HepG2 (cell line): ENCODE data around the gene PCSK6. TPM values are rescaled to one million over a fixed set of nuclear protein-coding genes. Genes with fewer than 3 reads are reported as not detected.

Source experiments
- ATAD3A ChIP-seq: sonication (generic); formaldehyde crosslinking; IDR thresholded peaks from 2 replicates; pipeline ENCODE4 v1.4.0; 2020; ENCODE audit warnings: missing genetic modification reagents
- ISL2 ChIP-seq: sonication (generic); formaldehyde crosslinking; IDR thresholded peaks from 2 replicates; pipeline ENCODE4 v1.5.0; 2020; ENCODE audit warnings: missing genetic modification reagents
- KDM2A ChIP-seq: sonication (generic); formaldehyde crosslinking; IDR thresholded peaks from 2 replicates; pipeline ENCODE4 v1.4.0; 2020; ENCODE audit warnings: low read depth, missing genetic modification reagents, borderline replicate concordance
- KLF12 ChIP-seq: sonication (generic); formaldehyde crosslinking; IDR thresholded peaks from 2 replicates; pipeline ENCODE4 v1.4.0; 2020; ENCODE audit warnings: missing genetic modification reagents, borderline replicate concordance
- LCORL ChIP-seq, 2 experiments: fragments of 450-650 bp in 1 of 2; sonication (generic) in 1 of 2; formaldehyde crosslinking in 1 of 2; IDR thresholded peaks; 2 replicates each; pipeline versions ENCODE4 v1.5.0 to v1.6.1; 2017 to 2020; ENCODE audit warnings: antibody characterized with exemption in 1 of 2, missing genetic modification reagents in 1 of 2
- NR1H2 ChIP-seq: sonication (generic); formaldehyde crosslinking; IDR thresholded peaks from 2 replicates; pipeline ENCODE4 v1.8.1; 2022; ENCODE audit warnings: low read depth, missing genetic modification reagents, borderline replicate concordance
- PAXIP1 ChIP-seq: sonication (generic); formaldehyde crosslinking; conservative IDR thresholded peaks from 2 replicates; pipeline ENCODE4 v1.4.0; 2020; ENCODE audit warnings: mild to moderate bottlenecking, missing genetic modification reagents, moderate library complexity
- RBAK ChIP-seq: sonication (generic); formaldehyde crosslinking; IDR thresholded peaks from 2 replicates; pipeline ENCODE4 v1.5.1; 2020; ENCODE audit warnings: mild to moderate bottlenecking, missing genetic modification reagents
- RXRB ChIP-seq: IDR thresholded peaks from 2 replicates; pipeline ENCODE4 v1.6.1; 2016; ENCODE audit warnings: borderline replicate concordance, missing genetic modification reagents, missing compliant biosample characterization
- TAF1 ChIP-seq: sonication (generic); formaldehyde crosslinking; IDR thresholded peaks from 2 replicates; pipeline ENCODE4 v1.4.0; 2020; ENCODE audit warnings: missing genetic modification reagents
- THRA ChIP-seq: sonication (generic); formaldehyde crosslinking; IDR thresholded peaks from 2 replicates; pipeline ENCODE4 v1.4.0; 2020; ENCODE audit warnings: missing genetic modification reagents, borderline replicate concordance
- TOPORS ChIP-seq: sonication (generic); formaldehyde crosslinking; IDR thresholded peaks from 2 replicates; pipeline ENCODE4 v1.8.0; 2023; ENCODE audit warnings: mild to moderate bottlenecking, missing genetic modification reagents
- TP53 ChIP-seq: sonication (generic); formaldehyde crosslinking; conservative IDR thresholded peaks from 2 replicates; pipeline ENCODE4 v1.4.0; 2020; ENCODE audit warnings: missing genetic modification reagents
- ZBTB42 ChIP-seq: sonication (generic); formaldehyde crosslinking; IDR thresholded peaks from 2 replicates; pipeline ENCODE4 v1.5.0; 2020; ENCODE audit warnings: mild to moderate bottlenecking, missing genetic modification reagents
- ZFP62 ChIP-seq: sonication (generic); formaldehyde crosslinking; IDR thresholded peaks from 2 replicates; pipeline ENCODE4 v1.4.0; 2020; ENCODE audit warnings: missing genetic modification reagents
- ZFX ChIP-seq: sonication (generic); formaldehyde crosslinking; IDR thresholded peaks from 2 replicates; pipeline ENCODE4 v1.4.0; 2020; ENCODE audit warnings: mild to moderate bottlenecking, low read depth, missing genetic modification reagents, moderate library complexity
- ZNF33B ChIP-seq: sonication (generic); formaldehyde crosslinking; IDR thresholded peaks from 2 replicates; pipeline ENCODE4 v1.5.1; 2020; ENCODE audit warnings: mild to moderate bottlenecking, missing genetic modification reagents
- ZNF678 ChIP-seq: sonication (generic); formaldehyde crosslinking; IDR thresholded peaks from 2 replicates; pipeline ENCODE4 v1.4.0; 2020; ENCODE audit warnings: mild to moderate bottlenecking, missing genetic modification reagents
- ZNF720 ChIP-seq: sonication (generic); formaldehyde crosslinking; IDR thresholded peaks from 2 replicates; pipeline ENCODE4 v1.4.0; 2020; ENCODE audit warnings: missing genetic modification reagents
- ZNF879 ChIP-seq: sonication (generic); formaldehyde crosslinking; IDR thresholded peaks from 2 replicates; pipeline ENCODE4 v1.8.1; 2023; ENCODE audit warnings: missing genetic modification reagents
- polyA plus RNA-seq, 8 experiments: library from polyadenylated mRNA; depleted of rRNA in 3 of 8; stranded (reverse) in 7 of 8; unstranded in 1 of 8; fragments of >200 nt; fragmentation: Illumina TruSeq in 4 of 8; extraction: Trizol in 4 of 8; gene quantifications; 2 replicates each; pipeline versions ENCODE4 v1.2.1 to v1.2.3, GENCODE V29; 2011 to 2016; ENCODE audit warnings: low read depth in 4 of 8, missing spikeins in 1 of 8, mixed read lengths in 1 of 8; ENCODE audit not compliant: insufficient read depth in 1 of 8
- total RNA-seq, 5 experiments: library from RNA; depleted of rRNA; stranded (reverse); fragments of >200 nt; fragmentation: Illumina TruSeq; extraction: Trizol; gene quantifications; 2 replicates each; pipeline ENCODE4 v1.2.3, GENCODE V29; 2016; ENCODE audit warnings: low read depth in 1 of 5
- TF ChIP-seq, protein P1 (sequence below): sonication (generic); formaldehyde crosslinking; IDR thresholded peaks from 2 replicates; pipeline ENCODE4 v1.9.0; 2021; ENCODE audit warnings: missing genetic modification reagents, borderline replicate concordance
- TF ChIP-seq, protein P2 (sequence below): sonication (generic); formaldehyde crosslinking; IDR thresholded peaks from 2 replicates; pipeline ENCODE4 v1.4.0; 2020; ENCODE audit warnings: missing genetic modification reagents

The PCSK6 gene
- total and polyA plus RNA-seq, 2 of the 13 experiments (the other 11 are each of a cell fraction or from before 2014, with no cell fraction given): 56.5 to 155 TPM

GRCh38 chr15:101501703-101502373 is 12.3 kb upstream of the PCSK6 start (continued):
- TF ChIP-seq LCORL (IDR thresholded peaks at IDR 0.05) (no peak), LCORL (CRISPR knock-in tag; IDR thresholded peaks at IDR 0.05) (0 out of 2 replicates have a peak, but pooled peaks have one; percentile 27), PAXIP1 (CRISPR knock-in tag) (0 out of 2 replicates have a peak, but pooled peaks have one; percentile 30), ZNF720 (CRISPR knock-in tag) (no peak), NR1H2 (CRISPR knock-in tag) (no peak), TP53 (CRISPR knock-in tag) (0 out of 2 replicates have a peak, but pooled peaks have one; percentile 42), TOPORS (CRISPR knock-in tag) (no peak), ZNF678 (CRISPR knock-in tag) (0 out of 2 replicates have a peak, but pooled peaks have one; percentile 33), RBAK (CRISPR knock-in tag) (no peak), THRA (CRISPR knock-in tag) (no peak), KLF12 (CRISPR knock-in tag) (no peak), RXRB (peak; percentile 8; the same call in 1 of the 2 replicates), ZNF33B (0 out of 2 replicates have a peak, but pooled peaks have one; percentile 32), ZBTB42 (CRISPR knock-in tag) (no peak), ZNF879 (CRISPR knock-in tag) (no peak), ZFX (CRISPR knock-in tag) (peak; percentile 24; the same call in 1 of the 2 replicates), ATAD3A (0 out of 2 replicates have a peak, but pooled peaks have one; percentile 40), TAF1 (CRISPR knock-in tag) (0 out of 2 replicates have a peak, but pooled peaks have one; percentile 21), ZFP62 (no peak), KDM2A (CRISPR knock-in tag) (peak; percentile 56), ISL2 (CRISPR knock-in tag) (no peak)
- TF ChIP-seq, protein P1, sequence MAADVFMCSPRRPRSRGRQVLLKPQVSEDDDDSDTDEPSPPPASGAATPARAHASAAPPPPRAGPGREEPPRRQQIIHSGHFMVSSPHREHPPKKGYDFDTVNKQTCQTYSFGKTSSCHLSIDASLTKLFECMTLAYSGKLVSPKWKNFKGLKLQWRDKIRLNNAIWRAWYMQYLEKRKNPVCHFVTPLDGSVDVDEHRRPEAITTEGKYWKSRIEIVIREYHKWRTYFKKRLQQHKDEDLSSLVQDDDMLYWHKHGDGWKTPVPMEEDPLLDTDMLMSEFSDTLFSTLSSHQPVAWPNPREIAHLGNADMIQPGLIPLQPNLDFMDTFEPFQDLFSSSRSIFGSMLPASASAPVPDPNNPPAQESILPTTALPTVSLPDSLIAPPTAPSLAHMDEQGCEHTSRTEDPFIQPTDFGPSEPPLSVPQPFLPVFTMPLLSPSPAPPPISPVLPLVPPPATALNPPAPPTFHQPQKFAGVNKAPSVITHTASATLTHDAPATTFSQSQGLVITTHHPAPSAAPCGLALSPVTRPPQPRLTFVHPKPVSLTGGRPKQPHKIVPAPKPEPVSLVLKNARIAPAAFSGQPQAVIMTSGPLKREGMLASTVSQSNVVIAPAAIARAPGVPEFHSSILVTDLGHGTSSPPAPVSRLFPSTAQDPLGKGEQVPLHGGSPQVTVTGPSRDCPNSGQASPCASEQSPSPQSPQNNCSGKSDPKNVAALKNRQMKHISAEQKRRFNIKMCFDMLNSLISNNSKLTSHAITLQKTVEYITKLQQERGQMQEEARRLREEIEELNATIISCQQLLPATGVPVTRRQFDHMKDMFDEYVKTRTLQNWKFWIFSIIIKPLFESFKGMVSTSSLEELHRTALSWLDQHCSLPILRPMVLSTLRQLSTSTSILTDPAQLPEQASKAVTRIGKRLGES (CRISPR knock-in tag): no peak
- TF ChIP-seq, protein P2, sequence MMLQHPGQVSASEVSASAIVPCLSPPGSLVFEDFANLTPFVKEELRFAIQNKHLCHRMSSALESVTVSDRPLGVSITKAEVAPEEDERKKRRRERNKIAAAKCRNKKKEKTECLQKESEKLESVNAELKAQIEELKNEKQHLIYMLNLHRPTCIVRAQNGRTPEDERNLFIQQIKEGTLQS (CRISPR knock-in tag): 0 out of 2 replicates have a peak, but pooled peaks have one; percentile 20
